ENCODE results near the gene DGCR6L.
"Not testable (repeated sequence)": the region's sequence is repeated elsewhere in the genome, so short reads cannot be mapped to it uniquely, and the experiment has no call there.

- TF ChIP-seq, protein P1, sequence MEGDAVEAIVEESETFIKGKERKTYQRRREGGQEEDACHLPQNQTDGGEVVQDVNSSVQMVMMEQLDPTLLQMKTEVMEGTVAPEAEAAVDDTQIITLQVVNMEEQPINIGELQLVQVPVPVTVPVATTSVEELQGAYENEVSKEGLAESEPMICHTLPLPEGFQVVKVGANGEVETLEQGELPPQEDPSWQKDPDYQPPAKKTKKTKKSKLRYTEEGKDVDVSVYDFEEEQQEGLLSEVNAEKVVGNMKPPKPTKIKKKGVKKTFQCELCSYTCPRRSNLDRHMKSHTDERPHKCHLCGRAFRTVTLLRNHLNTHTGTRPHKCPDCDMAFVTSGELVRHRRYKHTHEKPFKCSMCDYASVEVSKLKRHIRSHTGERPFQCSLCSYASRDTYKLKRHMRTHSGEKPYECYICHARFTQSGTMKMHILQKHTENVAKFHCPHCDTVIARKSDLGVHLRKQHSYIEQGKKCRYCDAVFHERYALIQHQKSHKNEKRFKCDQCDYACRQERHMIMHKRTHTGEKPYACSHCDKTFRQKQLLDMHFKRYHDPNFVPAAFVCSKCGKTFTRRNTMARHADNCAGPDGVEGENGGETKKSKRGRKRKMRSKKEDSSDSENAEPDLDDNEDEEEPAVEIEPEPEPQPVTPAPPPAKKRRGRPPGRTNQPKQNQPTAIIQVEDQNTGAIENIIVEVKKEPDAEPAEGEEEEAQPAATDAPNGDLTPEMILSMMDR (IDR thresholded peaks at IDR 0.05; ENCODE audit: low read depth, low read length, poor library complexity, severe bottlenecking) = not testable (repeated sequence)
- not testable (repeated sequence) for TF ChIP-seq EZH2phosphoT487 (IDR thresholded peaks at IDR 0.05; ENCODE audit: borderline replicate concordance, low read length)
Observed at GRCh38 chr22:20362403-20362802, 42.5 kb upstream of the DGCR6L start.

Measured in DOHH2 (cell line).